Forelimb muscle (tissue), 1 donor: ENCODE data around the gene MESP1. TPM values are rescaled to one million over a fixed set of nuclear protein-coding genes. Genes with fewer than 3 reads are reported as not detected.

Experiments used
- DNase-seq: peaks from one replicate; pipeline ENCODE4 v3.0.0-alpha.2; 2013; ENCODE audit warnings: low read depth
- polyA plus RNA-seq: library from polyadenylated mRNA; unstranded; fragments of 120-200 nt; gene quantifications from one replicate; pipeline ENCODE4 v1.2.1, GENCODE V29; 2013; ENCODE audit not compliant: insufficient read length

Gene MESP1
- polyA plus RNA-seq, 1 donor: 0.85 TPM

DNA sequence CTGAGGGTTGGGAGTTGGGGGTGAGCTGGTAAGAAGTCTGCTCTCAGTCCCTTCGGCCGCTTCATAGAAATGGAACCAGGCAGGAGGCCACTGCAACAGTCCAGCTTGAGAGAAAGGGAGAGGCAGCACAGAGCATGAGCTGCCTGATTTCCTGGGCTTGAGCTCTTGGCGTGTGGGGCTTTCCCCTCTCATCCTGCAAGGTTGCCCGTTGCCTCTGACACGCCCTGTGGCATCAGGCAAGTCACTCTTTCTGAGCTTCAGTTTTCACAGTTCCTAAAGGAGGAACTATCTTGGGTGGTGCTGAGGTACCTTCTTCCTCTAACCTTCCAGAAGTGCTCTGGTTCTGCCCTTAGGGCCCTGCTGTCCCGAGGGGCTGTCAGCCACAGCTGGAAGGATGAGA, 30.0 kb upstream of the MESP1 start:
- DNase-seq: no peak

DNA sequence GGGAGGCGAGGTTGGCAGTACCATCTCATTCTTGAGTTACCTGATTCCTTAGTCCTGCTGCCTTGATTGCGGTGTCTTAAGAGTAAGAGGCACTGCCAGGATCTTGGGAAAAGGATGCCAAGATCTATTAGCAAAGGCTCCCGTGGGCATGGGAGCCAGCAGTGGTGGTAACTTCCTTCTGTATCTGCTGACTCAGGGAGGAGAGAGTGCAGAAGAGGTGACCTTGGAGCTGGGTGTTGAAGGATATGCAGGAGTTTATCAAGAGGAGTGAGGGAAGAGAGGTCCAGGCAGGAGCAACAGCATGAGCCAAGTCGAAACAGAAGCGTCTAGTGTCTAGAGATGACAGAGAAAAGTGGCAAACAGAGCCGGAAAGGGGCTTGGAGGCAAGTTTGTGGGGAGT, 29.6 kb upstream of the MESP1 start:
- no peak for DNase-seq

- no peak for DNase-seq
Observed at GRCh38 chr15:89778861-89779260, 27.8 kb upstream of the MESP1 start.

- no peak for DNase-seq
Observed at GRCh38 chr15:89777782-89778380, 26.8 kb upstream of the MESP1 start.

DNA sequence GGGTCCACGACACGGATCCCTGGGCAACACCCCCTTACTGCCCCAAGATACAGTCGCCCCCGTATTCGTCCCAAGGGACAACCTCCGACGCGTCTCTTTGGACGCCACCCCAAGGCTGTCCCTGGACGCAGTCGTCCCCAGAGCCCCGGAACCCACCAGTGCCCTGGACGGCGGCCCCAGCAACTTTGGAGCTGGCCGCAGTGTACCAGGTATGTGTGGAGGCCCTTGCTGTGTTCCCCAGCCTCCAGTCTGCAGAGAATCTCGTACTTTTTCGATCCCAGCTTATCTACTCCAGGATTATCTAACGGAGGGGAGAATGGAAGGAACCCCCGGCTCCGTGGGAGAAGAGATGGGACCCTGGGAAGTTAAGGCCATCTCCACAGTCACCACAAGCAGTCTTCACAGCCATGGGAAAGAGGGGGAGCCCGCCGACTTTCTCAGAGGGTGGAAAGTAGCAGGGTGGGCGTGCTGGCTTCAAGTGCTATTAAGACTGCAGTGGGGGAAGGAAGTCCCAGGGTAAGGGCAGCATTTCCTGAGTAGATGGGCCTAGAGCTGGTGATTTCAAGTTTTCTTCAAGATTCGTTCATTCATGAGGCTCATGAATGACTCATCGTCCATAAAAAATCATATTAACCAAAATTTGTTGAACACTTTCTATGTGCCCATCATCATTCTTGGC, 26.2 kb upstream of the MESP1 start:
- DNase-seq: no peak

DNA sequence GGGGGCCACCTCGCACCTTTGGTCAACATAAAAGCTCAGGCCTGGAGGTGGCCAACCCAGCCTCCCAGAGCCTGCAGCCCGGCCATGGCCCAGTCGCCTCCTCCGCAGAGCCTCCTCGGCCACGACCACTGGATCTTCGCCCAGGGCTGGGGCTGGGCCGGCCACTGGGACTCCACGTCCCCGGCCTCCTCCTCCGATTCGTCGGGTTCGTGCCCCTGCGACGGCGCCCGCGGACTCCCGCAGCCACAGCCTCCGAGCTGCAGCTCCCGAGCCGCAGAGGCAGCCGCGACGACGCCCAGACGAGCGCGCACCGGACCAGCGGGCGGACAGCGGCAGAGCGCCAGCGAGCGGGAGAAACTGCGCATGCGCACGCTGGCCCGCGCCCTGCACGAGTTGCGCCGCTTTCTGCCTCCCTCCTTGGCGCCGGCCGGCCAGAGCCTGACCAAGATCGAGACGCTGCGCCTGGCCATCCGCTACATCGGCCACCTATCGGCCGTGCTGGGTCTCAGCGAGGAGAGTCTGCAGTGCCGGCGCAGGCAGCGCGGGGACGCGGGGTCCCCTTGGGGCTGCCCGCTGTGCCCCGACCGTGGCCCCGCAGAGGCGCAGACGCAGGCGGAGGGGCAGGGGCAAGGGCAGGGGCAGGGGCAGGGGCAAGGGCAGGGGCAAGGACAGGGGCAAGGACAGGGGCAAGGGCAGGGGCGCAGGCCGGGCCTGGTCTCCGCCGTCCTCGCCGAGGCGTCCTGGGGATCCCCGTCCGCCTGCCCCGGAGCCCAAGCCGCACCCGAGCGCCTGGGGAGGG, 25.4 kb upstream of the MESP1 start, which contains the start of gene MESP2:
MESP2 (plus strand) TSS at position 59 of the 799 bp plus-strand sequence; CDS start at position 85, 26 bp downstream.
- DNase-seq: peak; percentile 65

DNA sequence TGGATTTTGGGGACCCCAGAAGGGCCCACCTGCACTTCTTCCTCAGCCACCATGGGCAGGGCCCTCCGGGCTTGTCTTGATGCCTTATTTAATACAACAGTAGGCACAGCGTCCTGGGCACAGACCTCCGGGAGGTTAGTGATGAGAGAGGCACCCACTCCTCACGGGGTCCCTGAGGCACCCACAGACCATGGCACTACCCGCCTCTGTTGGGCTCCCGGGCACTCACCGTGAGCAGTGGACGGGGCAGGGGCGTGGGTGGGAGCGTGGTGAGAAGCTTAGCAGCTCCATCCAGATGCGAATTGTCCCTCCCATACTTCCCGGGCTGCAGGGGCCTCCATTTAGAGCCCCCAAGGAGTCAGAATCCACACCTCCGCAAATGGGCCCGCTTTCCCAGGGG, 24.8 kb upstream of the MESP1 start:
- no peak for DNase-seq

GRCh38 chr15:89774492-89774891, 23.4 kb upstream of the MESP1 start:
- DNase-seq: no peak

GRCh38 chr15:89772932-89773583, 22.0 kb upstream of the MESP1 start:
- no peak for DNase-seq

DNA sequence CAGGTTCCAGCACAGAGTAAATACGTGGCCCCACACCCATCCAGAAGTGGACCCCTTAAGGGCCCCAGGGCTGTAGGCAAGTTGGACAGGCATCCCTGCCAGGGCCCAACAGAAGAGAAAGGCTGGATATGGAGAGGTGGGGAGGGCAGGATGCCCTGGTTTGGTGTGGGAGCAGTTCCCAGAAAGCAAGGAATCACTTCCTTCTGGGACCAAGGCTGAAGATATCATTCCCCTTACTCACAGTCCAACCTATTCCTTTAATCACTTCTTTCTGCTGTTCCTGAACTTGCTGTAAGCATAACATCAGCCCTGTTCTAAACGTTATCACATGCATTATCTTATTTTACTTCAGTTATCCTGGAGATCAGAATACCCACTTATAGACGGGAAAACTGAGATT, 19.0 kb upstream of the MESP1 start:
- no peak for DNase-seq

GRCh38 chr15:89769366-89769765, 18.3 kb upstream of the MESP1 start:
- DNase-seq: no peak

DNA sequence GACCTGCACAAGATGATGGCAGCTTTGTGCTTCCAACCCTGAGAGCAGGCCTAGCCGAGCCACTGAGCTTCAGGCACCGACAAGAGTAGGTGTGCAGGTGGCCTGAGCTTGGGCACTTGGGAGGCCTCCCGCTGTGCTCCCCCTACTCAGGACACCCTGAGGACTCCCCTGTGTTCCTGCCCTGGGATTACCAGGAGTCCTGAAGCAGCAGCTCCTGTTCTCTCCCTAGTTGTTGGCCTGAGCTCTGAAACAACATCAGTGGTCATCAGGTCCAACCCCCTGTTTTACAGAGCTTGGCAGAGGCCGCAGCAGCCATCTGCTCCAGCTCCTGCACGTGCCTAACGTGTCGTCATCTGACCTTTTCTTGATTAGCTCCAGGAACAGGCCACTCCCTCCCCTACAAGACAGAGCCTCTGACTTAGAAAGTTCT, 17.0 kb upstream of the MESP1 start:
- peak; percentile 40 for DNase-seq

DNA sequence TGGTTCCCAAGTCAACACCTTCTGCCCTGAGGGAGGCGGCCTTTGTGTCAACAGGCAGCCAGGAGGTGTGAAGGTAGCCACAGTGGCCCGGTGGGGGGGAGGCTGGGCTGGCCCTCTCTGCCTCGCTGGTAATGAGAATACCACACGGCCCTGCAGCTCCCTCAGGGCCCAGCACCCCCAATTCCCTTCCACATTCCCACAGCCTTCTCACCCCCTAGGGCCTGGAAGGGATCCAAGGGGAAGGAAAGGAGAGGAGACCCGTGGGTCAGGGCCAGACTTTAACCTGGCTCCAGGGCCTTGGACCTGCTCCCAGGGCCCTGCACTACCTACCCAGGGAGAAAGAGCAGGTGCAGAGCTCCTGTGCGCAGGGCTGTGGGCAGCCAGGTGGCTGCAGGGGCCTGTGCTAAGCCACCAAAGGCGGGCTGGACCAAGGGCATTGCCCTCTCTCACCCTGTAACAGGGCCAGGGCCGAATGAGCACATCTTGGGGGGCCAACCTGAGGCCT, 16.4 kb upstream of the MESP1 start:
- DNase-seq: no peak

- no peak for DNase-seq
Observed at GRCh38 chr15:89766357-89767311, 15.6 kb upstream of the MESP1 start.

- no peak for DNase-seq
Observed at GRCh38 chr15:89765694-89766093, 14.6 kb upstream of the MESP1 start.

GRCh38 chr15:89761929-89762328, 10.9 kb upstream of the MESP1 start:
- no peak for DNase-seq

DNA sequence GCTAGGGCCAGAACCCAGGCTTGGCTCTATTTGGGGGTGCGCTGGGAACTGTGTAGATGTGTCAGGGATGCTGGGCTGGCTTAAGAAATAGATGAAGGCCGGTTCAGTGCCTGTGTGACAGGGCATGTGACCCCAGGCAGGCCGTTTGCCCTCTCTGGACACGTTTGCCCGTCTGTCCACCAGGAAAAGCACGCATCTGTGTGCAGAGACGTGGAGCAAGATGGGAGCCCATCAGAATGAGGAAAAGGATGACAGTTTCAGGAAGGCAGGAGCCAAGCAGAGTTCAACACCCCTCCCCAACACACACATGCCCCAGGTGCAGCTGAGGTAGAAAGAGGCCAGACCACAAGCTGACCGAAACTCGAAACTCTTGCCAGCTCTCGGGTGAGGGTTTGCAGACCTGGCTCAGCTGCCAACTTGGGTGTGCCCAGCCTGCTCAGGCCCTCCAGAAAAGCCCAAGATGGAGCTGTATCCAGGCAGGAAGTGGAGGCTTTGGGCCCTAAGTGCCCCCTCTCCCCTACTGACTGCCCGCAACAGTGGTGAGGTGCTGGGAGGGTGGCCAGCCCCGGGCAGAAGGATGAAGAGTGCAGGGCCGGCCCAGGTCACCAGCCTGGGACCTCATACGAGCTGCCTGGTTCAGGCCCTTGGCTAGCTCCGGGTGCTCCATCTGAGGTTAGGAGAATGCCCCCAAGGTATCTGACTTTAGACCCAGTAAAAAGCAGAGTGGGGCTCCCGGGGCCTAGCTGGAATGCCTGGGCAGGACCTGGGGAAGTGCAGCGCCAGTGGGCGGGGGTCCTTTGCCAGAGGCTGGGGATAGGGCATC, 10.2 kb upstream of the MESP1 start:
- no peak for DNase-seq

GRCh38 chr15:89760303-89761008, 9.4 kb upstream of the MESP1 start:
- no peak for DNase-seq

DNA sequence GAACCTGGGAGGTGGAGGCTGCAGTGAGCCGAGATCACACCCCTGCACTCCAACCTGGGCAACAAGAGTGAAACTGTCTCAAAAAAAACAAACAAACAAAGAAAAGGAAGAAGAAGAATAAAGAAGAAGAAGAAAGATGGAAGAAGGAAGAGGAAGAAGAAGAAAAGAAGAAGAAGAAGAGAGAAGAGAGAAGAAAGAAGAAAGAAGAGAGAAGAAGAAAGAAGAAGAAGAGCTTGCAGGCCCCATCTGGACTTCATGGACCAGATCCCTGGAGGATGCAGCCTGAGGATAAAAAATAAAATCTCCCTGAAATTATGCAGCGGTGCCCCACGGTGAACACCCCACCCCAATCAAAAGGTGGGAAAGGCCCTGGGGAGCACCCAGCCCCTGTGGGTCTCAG, 8.8 kb upstream of the MESP1 start:
- no peak for DNase-seq
